ENCODE results near the gene MAVS. TPM values are rescaled to one million over a fixed set of nuclear protein-coding genes. Genes with fewer than 3 reads are reported as not detected.

Gene MAVS
- total RNA-seq, 4 donors from 2014 or later: 14.9 to 31.3 (median 17.2) TPM

DNA sequence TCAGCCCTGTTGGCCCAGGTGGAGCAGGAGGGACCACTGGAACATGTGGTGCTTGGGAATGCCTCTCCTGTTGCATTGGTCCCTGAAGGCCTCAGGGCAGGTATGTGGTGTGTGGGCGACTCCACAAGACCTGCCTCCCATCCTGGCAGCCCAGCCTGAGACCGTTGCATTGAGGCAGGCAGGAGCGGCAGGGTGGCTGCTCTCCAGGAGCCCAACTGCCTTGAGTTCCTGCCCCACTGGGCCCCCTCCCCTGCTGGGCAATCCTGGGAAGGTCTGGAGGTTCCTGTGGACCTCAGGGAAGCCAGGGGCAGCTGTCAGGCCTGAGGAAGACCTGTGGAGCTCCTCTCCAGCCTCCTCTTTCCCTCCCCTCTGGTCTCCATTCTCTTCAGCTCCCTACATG is 19.8 kb downstream of the MAVS start:
- H3K27ac ChIP-seq: no peak overlapping the region
- H3K36me3 ChIP-seq: peaks cover 44 to 94% (median 49%) of the 10 kb centered on the region in 3 donors
- no CpG with 5 or more reads among the region's 3 CpGs for WGBS, 2 donors
- H3K4me1 ChIP-seq: peaks cover 0 to 5% (median 0%) of the 10 kb centered on the region in 3 donors
- H3K9me3 ChIP-seq: no peaks in the 10 kb centered on the region
- intact Hi-C loops (cut with DNase I): no loop called here
- TF ChIP-seq, protein P1, sequence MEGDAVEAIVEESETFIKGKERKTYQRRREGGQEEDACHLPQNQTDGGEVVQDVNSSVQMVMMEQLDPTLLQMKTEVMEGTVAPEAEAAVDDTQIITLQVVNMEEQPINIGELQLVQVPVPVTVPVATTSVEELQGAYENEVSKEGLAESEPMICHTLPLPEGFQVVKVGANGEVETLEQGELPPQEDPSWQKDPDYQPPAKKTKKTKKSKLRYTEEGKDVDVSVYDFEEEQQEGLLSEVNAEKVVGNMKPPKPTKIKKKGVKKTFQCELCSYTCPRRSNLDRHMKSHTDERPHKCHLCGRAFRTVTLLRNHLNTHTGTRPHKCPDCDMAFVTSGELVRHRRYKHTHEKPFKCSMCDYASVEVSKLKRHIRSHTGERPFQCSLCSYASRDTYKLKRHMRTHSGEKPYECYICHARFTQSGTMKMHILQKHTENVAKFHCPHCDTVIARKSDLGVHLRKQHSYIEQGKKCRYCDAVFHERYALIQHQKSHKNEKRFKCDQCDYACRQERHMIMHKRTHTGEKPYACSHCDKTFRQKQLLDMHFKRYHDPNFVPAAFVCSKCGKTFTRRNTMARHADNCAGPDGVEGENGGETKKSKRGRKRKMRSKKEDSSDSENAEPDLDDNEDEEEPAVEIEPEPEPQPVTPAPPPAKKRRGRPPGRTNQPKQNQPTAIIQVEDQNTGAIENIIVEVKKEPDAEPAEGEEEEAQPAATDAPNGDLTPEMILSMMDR (IDR thresholded peaks at IDR 0.05): no peak
- TF ChIP-seq POLR2A (IDR thresholded peaks at IDR 0.05): no peak
- H3K4me3 ChIP-seq: no peak overlapping the region
- no peak for DNase-seq
- H3K27me3 ChIP-seq: no peaks in the 10 kb centered on the region

DNA sequence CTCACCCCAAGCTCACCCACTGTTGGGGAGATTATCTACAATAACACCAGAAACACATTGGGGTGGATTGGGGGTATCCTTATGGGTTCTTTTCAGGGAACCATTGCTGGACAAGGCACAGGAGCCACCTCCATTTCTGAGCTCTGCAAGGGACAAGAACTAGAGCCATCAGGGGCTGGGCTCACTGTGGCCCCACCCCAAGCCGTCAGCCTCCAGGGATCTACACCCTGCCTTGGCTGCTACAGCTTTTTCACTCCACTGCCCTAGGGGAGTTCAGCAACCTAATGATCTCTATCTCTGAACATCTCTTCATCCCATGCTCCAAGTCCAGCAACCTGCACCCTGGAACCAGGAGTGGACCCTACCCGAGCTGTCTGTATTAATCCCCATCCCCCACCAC is 21.2 kb downstream of the MAVS start:
- Histone ChIP-seq H3K9me3 (no peaks in the 10 kb centered on the region), H3K4me1 (peaks cover 0 to 5% (median 0%) of the 10 kb centered on the region in 3 donors), H3K27me3 (no peaks in the 10 kb centered on the region), H3K36me3 (peaks cover 31 to 94% (median 35%) of the 10 kb centered on the region in 3 donors), H3K27ac (no peak overlapping the region), H3K4me3 (no peak overlapping the region)
- TF ChIP-seq, protein P1 (IDR thresholded peaks at IDR 0.05): no peak
- TF ChIP-seq POLR2A (IDR thresholded peaks at IDR 0.05): no peak
- DNase-seq: no peak
- intact Hi-C loops (cut with DNase I): no loop called here
- 38 to 90% methylated on average over 2 of the region's 2 CpGs for WGBS, 2 donors

DNA sequence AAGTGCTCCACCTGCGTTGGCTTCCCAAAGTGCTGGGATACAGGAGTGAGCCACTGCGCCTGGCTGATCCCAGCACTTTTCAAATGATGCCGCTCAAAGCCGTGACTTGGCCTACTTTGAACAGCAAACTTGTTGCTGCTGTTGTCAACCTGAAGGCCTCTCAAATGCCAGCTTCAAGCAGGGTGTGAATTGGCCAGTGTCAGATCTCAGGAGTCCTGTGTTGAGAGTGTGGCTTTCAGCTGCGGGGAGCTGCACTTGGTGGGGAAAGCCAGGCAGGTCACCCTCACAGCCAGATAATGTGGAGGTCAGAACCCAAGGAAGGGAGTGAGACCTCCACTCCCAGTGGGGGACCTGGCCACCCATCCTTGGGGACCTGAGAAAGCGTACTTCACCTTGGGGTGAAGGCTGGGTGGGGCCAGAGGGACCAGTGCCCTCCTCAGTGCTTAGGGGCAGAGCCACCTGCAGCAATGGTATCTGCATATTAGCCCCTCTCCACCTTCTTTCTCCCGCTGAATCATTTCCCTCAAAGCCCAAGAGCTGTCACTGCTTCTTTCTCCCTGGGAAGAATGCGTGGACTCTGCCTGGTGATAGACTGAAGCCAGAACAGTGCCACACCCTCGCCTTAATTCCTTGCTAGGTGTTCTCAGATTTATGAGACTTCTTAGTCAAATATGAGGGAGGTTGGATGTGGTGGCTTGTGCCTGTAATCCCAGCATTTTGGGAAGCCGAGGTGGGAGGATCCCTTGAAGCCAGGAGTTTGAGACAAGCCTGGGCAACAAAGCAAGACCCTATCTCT is 23.4 kb downstream of the MAVS start:
- no peaks in the 10 kb centered on the region for H3K9me3 ChIP-seq
- intact Hi-C loops (cut with DNase I): no loop called here
- H3K36me3 ChIP-seq: peaks cover 12 to 94% (median 14%) of the 10 kb centered on the region in 3 donors
- TF ChIP-seq, protein P1 (IDR thresholded peaks at IDR 0.05): no peak
- TF ChIP-seq POLR2A (IDR thresholded peaks at IDR 0.05): no peak
- H3K4me1 ChIP-seq: peaks cover 0 to 5% (median 0%) of the 10 kb centered on the region in 3 donors
- no peak for DNase-seq
- 54 to 92% methylated on average over 3 to 6 of the region's 10 CpGs for WGBS, 2 donors
- no peak overlapping the region for H3K27ac ChIP-seq
- no peaks in the 10 kb centered on the region for H3K27me3 ChIP-seq
- no peak overlapping the region for H3K4me3 ChIP-seq

DNA sequence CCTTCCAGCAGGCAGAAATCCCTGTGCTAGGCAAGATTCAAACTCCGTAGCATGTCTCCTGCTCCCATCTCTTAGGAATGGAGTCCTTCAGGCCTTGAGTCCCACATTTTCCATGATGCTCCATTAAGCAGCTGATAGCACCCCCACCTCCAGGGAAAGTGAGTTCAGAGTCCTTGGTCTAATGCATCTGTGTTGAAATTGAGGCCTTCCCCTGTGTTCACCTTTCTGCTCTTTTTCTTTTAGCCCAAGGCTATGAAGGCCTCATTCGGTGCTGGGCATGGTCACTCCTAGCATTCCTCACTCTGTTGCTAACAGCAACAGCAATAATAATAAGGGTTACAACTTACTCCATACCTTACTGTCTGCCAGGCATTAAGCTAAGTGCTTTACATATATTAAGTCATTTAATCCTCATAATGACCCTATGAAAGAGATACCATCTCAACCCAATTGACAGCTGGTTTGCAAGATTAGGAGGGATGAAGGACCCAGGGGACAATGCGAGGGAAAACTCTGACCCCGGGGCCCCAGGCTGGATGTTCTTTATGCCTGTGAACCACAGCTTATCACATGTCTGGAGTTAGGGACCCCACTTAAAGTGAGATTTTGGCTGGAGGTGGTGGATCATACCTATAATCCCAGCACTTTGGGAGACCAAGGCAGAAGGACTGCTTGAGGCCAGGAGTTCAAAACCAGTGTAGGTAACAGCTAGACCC is 25.1 kb downstream of the MAVS start:
- H3K4me1 ChIP-seq: peaks cover 0 to 5% (median 0%) of the 10 kb centered on the region in 3 donors
- TF ChIP-seq POLR2A (IDR thresholded peaks at IDR 0.05): no peak
- TF ChIP-seq, protein P1 (IDR thresholded peaks at IDR 0.05): no peak
- H3K27me3 ChIP-seq: no peaks in the 10 kb centered on the region
- WGBS, 2 donors: 59 to 69% methylated on average over 1 to 3 of the region's 4 CpGs
- H3K36me3 ChIP-seq: peaks cover 0 to 85% (median 0%) of the 10 kb centered on the region in 3 donors
- no peak overlapping the region for H3K27ac ChIP-seq
- H3K4me3 ChIP-seq: no peak overlapping the region
- intact Hi-C loops (cut with DNase I): no loop called here
- no peaks in the 10 kb centered on the region for H3K9me3 ChIP-seq
- DNase-seq: no peak

DNA sequence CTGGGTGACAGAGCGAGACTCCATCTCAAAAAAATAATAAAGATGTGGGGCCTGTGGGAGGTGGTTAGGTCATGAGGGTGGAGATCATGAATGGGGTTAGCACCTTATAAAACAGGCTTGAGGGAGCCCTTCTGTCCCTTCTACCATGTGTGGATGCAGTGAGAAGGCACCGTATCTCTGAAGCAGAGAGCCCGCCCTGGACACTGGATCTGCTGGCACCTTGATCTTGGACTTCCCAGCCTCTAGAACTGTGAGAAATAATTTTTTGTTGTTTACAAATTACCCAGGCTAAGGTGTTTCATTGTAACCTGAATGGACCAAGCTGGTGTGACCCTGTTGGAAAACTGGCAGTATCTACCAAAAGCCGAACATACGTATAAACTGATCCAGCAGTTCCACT is 26.9 kb downstream of the MAVS start:
- no peaks in the 10 kb centered on the region for H3K27me3 ChIP-seq
- intact Hi-C loops (cut with DNase I): no loop called here
- H3K4me3 ChIP-seq: no peak overlapping the region
- no peaks in the 10 kb centered on the region for H3K9me3 ChIP-seq
- 93 to 98% methylated on average over 5 of the region's 5 CpGs for WGBS, 2 donors
- no peak overlapping the region for H3K27ac ChIP-seq
- H3K4me1 ChIP-seq: peaks cover 0 to 5% (median 0%) of the 10 kb centered on the region in 3 donors
- no peak for DNase-seq
- TF ChIP-seq, protein P1 (IDR thresholded peaks at IDR 0.05): no peak
- TF ChIP-seq POLR2A (IDR thresholded peaks at IDR 0.05): no peak
- peaks cover 0 to 67% (median 0%) of the 10 kb centered on the region in 3 donors for H3K36me3 ChIP-seq

Data from esophagus squamous epithelium (tissue), 5 donors.